Measurements from ENCODE around the gene TMTC4. TPM values are rescaled to one million over a fixed set of nuclear protein-coding genes. Genes with fewer than 3 reads are reported as not detected.

TMTC4 gene
- total RNA-seq, 1 experiment from 2014 or later, result 28.1 TPM

DNA sequence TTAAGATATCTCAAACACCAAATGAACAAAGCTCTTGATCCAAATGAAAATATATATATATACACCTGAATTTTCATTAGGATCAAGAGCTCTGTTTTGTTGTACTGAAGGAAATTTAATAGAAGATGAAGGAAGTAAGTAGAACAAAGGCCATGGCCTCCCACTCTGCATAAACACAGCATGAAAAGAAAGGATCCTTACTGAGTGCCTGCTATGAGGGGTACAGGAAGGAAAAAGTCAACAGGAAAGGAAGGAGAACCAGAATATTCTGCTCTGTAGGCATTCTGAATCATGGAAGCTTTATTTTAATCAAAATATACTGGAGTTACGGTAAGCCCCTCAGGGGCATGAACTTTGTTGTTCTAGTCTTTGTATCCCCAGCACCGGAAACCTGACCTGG, 22.1 kb downstream of the TMTC4 start:
- H3K36me3 Mint-ChIP-seq (ENCODE audit: insufficient read depth in 1 of 3, low read depth in 3 of 3), result peaks cover 24 to 44% (median 41%) of the 10 kb centered on the region in 3 experiments
- no peaks in the 10 kb centered on the region for H3K4me1 ChIP-seq (ENCODE audit: insufficient read depth, low read length)
- no peak overlapping the region for H4K91ac ChIP-seq (ENCODE audit: insufficient read length, low read depth, low read length)
- H3K9ac ChIP-seq (ENCODE audit: extremely low read depth, insufficient read length, low read length), result no peak overlapping the region
- no peak overlapping the region for H2BK15ac ChIP-seq (ENCODE audit: low read depth, low read length)
- H2BK120ac ChIP-seq (ENCODE audit: low read depth, low read length, poor library complexity, severe bottlenecking), result no peak overlapping the region
- no peak overlapping the region for H3K23ac ChIP-seq (ENCODE audit: insufficient read length, low read depth, low read length)
- H3K4me1 Mint-ChIP-seq, result peaks cover 9 to 10% of the 10 kb centered on the region in 2 experiments
- H3K23me2 ChIP-seq (ENCODE audit: insufficient read length, low read depth, low read length, poor library complexity, severe bottlenecking), result no peaks in the 10 kb centered on the region
- H3K27me3 ChIP-seq (ENCODE audit: insufficient read depth, low read length), result no peaks in the 10 kb centered on the region
- H3K4me2 ChIP-seq (ENCODE audit: insufficient read depth, insufficient read length, low read length), result no peak overlapping the region
- no peak overlapping the region for H2BK5ac ChIP-seq (ENCODE audit: insufficient read length, low read length)
- H3K27ac ChIP-seq (ENCODE audit: insufficient read length, low read depth, low read length), result no peak overlapping the region
- no peaks in the 10 kb centered on the region for H3K27me3 Mint-ChIP-seq (ENCODE audit: low read depth)
- no peak overlapping the region for H2AFZ ChIP-seq (ENCODE audit: low read length)
- WGBS (ENCODE audit: extremely low coverage, insufficient read length, low lambda C conversion rate), result no CpG with 5 or more reads among the region's 2 CpGs
- H4K5ac ChIP-seq (ENCODE audit: insufficient read length, low read depth, low read length), result no peak overlapping the region
- no peak overlapping the region for H3T11ph ChIP-seq (ENCODE audit: low read length)
- no peak overlapping the region for H3K18ac ChIP-seq (ENCODE audit: insufficient read length, low read depth, low read length)
- no peak for DNase-seq
- TF ChIP-seq, protein P1, sequence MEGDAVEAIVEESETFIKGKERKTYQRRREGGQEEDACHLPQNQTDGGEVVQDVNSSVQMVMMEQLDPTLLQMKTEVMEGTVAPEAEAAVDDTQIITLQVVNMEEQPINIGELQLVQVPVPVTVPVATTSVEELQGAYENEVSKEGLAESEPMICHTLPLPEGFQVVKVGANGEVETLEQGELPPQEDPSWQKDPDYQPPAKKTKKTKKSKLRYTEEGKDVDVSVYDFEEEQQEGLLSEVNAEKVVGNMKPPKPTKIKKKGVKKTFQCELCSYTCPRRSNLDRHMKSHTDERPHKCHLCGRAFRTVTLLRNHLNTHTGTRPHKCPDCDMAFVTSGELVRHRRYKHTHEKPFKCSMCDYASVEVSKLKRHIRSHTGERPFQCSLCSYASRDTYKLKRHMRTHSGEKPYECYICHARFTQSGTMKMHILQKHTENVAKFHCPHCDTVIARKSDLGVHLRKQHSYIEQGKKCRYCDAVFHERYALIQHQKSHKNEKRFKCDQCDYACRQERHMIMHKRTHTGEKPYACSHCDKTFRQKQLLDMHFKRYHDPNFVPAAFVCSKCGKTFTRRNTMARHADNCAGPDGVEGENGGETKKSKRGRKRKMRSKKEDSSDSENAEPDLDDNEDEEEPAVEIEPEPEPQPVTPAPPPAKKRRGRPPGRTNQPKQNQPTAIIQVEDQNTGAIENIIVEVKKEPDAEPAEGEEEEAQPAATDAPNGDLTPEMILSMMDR (conservative IDR thresholded peaks at IDR 0.05), result no peak
- no peak overlapping the region for H4K8ac ChIP-seq (replicated peaks; ENCODE audit: insufficient read length, low read depth, low read length)
- no peaks in the 10 kb centered on the region for H3K79me1 ChIP-seq (ENCODE audit: insufficient read depth, low read depth, low read length, poor library complexity, severe bottlenecking)
- H3K4ac ChIP-seq (ENCODE audit: low read depth, low read length), result no peak overlapping the region
- H2AK5ac ChIP-seq (ENCODE audit: insufficient read length, low read length), result no peak overlapping the region
- H2BK12ac ChIP-seq (ENCODE audit: insufficient read length, low read depth, low read length), result no peak overlapping the region
- no peaks in the 10 kb centered on the region for H3K9me3 Mint-ChIP-seq
- no peak overlapping the region for H3K56ac ChIP-seq (ENCODE audit: insufficient read length, low read depth, low read length)
- no peaks in the 10 kb centered on the region for H3K9me3 ChIP-seq (ENCODE audit: control insufficient read depth, low read depth, low read length)
- H3K27ac Mint-ChIP-seq, result peak overlapping the region in 1 of 3 experiments; percentile 85; a peak in 2 of 7 replicates
- no peak overlapping the region for H3K4me3 Mint-ChIP-seq
- H3K14ac ChIP-seq (ENCODE audit: insufficient read depth, low read length), result no peak overlapping the region
- H4K20me1 ChIP-seq (ENCODE audit: control insufficient read depth, insufficient read depth, insufficient read length), result no peaks in the 10 kb centered on the region
- no peak overlapping the region for H2BK20ac ChIP-seq (ENCODE audit: low read depth, low read length, poor library complexity, severe bottlenecking)
- no peaks in the 10 kb centered on the region for H3K79me2 ChIP-seq (ENCODE audit: insufficient read depth, low read length)
